Smooth muscle cell (in vitro differentiated cells): Measurements from ENCODE around the gene TMEM272. TPM values are rescaled to one million over a fixed set of nuclear protein-coding genes. Genes with fewer than 3 reads are reported as not detected.

ENCODE experiments used
- DNase-seq: peaks from one replicate; lab custom pipeline; 2025; ENCODE audit not compliant: unreplicated experiment; lab: John Stamatoyannopoulos, UW
- H2AFZ ChIP-seq: fragments of 200-600 bp; sonication (generic); 2 replicates; pipeline ENCODE4 v1.6.0; 2016; ENCODE audit warnings: antibody characterized with exemption, low read depth, mild to moderate bottlenecking
- H3F3A ChIP-seq: fragments of 200-600 bp; sonication (generic); 2 replicates; pipeline ENCODE4 v1.6.0; 2017; ENCODE audit warnings: antibody characterized with exemption, low read depth
- H3K27ac ChIP-seq: fragments of 200-600 bp; sonication (generic); 2 replicates; pipeline ENCODE4 v1.5.1; 2016; ENCODE audit warnings: low read depth, mild to moderate bottlenecking
- H3K27me3 ChIP-seq: fragments of 200-600 bp; sonication (generic); 2 replicates; pipeline ENCODE4 v1.6.1; 2016; ENCODE audit warnings: low read depth, mild to moderate bottlenecking
- H3K36me3 ChIP-seq: fragments of 200-600 bp; sonication (generic); 2 replicates; pipeline ENCODE4 v1.5.1; 2016; ENCODE audit warnings: low read depth
- H3K4me1 ChIP-seq: fragments of 200-600 bp; sonication (generic); 2 replicates; pipeline ENCODE4 v1.5.1; 2016; ENCODE audit warnings: low read depth
- H3K4me2 ChIP-seq: fragments of 200-600 bp; sonication (generic); 2 replicates; pipeline ENCODE4 v1.6.0; 2016; ENCODE audit warnings: mild to moderate bottlenecking
- H3K4me3 ChIP-seq: fragments of 200-600 bp; sonication (generic); 2 replicates; pipeline ENCODE4 v1.5.1; 2016; ENCODE audit warnings: mild to moderate bottlenecking
- H3K79me2 ChIP-seq: fragments of 200-600 bp; sonication (generic); 2 replicates; pipeline ENCODE4 v1.6.0; 2016; ENCODE audit warnings: low read depth, mild to moderate bottlenecking
- H3K9ac ChIP-seq: fragments of 200-600 bp; sonication (generic); 2 replicates; pipeline ENCODE4 v1.6.0; 2016; ENCODE audit warnings: low read depth
- H3K9me3 ChIP-seq: fragments of 200-600 bp; sonication (generic); replicated peaks from 2 replicates; pipeline ENCODE4 v1.5.1; 2016; ENCODE audit warnings: low read depth
- H4K20me1 ChIP-seq: fragments of 200-600 bp; sonication (generic); 2 replicates; pipeline ENCODE4 v1.6.0; 2016; ENCODE audit warnings: low read depth
- WGBS: methylation state at CpG from one replicate; pipeline ENCODE4 v1.1.7; 2016; ENCODE audit warnings: low lambda C conversion rate; 5-methylcytosine and 5-hydroxymethylcytosine counted together
- polyA plus RNA-seq: library from polyadenylated mRNA; unstranded; fragments of >200 nt; fragmentation: Nextera tagmentation; extraction: Ambion mirVana; gene quantifications from 2 replicates; pipeline ENCODE4 v1.2.1, GENCODE V29; 2016
- total RNA-seq: library from RNA; depleted of rRNA; stranded (reverse); fragments of >200 nt; gene quantifications from 2 replicates; pipeline ENCODE4 v1.2.3, GENCODE V29; 2014
- TF ChIP-seq, protein P1 (sequence below): fragments of 200-600 bp; sonication (generic); IDR thresholded peaks from 2 replicates; pipeline ENCODE4 v1.5.1; 2017; ENCODE audit warnings: borderline replicate concordance, mild to moderate bottlenecking, antibody characterized with exemption; ENCODE audit not compliant: insufficient read depth, poor library complexity, severe bottlenecking

The TMEM272 gene
- total and polyA plus RNA-seq, 2 experiments from 2014 or later, result 0.18 to 0.26 TPM

DNA sequence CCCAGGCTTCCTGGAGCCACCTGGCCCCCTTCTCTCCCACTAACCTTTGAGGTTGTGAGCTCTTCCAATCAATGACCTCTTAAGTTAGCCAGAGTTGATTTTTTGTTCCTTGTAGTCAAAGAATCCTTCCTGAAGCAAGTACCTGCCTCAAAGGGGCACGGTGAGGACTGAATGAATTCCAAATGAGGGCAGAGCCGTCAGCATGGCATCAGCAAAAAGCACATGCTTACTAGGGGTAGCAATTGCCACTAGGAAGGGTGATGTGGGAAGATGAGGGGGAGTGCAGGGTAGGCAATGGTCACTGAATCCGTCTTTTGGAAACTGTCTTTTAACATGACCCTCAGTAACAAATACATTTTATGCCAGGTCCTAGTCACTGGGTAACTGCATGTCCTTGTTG, 25.4 kb downstream of the TMEM272 start:
- Histone ChIP-seq H3K4me3 (no peak overlapping the region), H3K27ac (no peak overlapping the region), H3K4me2 (no peak overlapping the region), H3K79me2 (no peaks in the 10 kb centered on the region), H3K9me3 (no peaks in the 10 kb centered on the region), H3K36me3 (no peaks in the 10 kb centered on the region), H2AFZ (no peak overlapping the region), H3K4me1 (no peaks in the 10 kb centered on the region), H3K27me3 (no peaks in the 10 kb centered on the region), H4K20me1 (no peaks in the 10 kb centered on the region), H3F3A (no peaks in the 10 kb centered on the region), H3K9ac (no peak overlapping the region)
- TF ChIP-seq, protein P1, sequence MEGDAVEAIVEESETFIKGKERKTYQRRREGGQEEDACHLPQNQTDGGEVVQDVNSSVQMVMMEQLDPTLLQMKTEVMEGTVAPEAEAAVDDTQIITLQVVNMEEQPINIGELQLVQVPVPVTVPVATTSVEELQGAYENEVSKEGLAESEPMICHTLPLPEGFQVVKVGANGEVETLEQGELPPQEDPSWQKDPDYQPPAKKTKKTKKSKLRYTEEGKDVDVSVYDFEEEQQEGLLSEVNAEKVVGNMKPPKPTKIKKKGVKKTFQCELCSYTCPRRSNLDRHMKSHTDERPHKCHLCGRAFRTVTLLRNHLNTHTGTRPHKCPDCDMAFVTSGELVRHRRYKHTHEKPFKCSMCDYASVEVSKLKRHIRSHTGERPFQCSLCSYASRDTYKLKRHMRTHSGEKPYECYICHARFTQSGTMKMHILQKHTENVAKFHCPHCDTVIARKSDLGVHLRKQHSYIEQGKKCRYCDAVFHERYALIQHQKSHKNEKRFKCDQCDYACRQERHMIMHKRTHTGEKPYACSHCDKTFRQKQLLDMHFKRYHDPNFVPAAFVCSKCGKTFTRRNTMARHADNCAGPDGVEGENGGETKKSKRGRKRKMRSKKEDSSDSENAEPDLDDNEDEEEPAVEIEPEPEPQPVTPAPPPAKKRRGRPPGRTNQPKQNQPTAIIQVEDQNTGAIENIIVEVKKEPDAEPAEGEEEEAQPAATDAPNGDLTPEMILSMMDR, result no peak
- no peak for DNase-seq
- 85% methylated on average over 3 of the region's 3 CpGs for WGBS

DNA sequence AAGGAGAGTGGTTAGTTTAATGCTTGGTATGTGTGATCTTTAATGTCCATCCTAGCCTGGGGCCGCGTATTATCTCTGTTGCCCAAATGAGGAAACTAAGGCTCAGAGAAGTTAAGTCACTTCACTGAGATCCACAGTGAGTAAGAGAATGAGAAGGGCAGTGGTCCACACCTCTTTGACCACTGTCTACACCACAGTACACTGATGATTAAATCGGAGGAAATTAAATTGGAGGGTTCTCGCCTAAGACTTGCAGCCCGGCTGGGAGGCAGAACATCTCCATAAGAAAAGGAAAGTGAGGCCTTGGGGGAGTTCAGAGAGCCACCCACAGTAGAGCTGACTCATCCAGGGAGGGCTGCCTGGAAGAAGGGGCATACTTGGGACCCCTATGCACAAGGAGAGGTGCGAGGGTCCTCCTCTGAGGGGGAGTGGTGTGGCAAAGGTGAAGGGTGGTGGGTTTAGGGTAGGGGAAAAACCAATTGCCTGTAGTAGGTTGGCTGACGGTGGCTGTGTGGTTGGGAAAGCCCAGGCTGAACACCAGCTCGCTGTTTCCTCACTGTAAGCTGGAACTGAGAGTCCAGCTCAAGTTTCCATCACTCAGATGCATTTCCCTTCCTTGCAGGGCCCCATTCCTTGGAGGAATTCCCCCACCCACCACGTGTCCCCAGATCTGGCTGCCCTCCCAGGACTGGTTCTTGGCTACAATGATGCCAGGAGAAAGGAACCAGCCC, 26.0 kb downstream of the TMEM272 start:
- H2AFZ ChIP-seq, result no peak overlapping the region
- no peaks in the 10 kb centered on the region for H3F3A ChIP-seq
- no peaks in the 10 kb centered on the region for H3K79me2 ChIP-seq
- no peaks in the 10 kb centered on the region for H4K20me1 ChIP-seq
- WGBS, result 72% methylated on average over 9 of the region's 9 CpGs
- DNase-seq, result no peak
- no peak overlapping the region for H3K4me2 ChIP-seq
- no peaks in the 10 kb centered on the region for H3K9me3 ChIP-seq
- H3K27me3 ChIP-seq, result no peaks in the 10 kb centered on the region
- H3K4me3 ChIP-seq, result no peak overlapping the region
- no peaks in the 10 kb centered on the region for H3K36me3 ChIP-seq
- no peaks in the 10 kb centered on the region for H3K4me1 ChIP-seq
- H3K27ac ChIP-seq, result no peak overlapping the region
- TF ChIP-seq, protein P1, result no peak
- H3K9ac ChIP-seq, result no peak overlapping the region

DNA sequence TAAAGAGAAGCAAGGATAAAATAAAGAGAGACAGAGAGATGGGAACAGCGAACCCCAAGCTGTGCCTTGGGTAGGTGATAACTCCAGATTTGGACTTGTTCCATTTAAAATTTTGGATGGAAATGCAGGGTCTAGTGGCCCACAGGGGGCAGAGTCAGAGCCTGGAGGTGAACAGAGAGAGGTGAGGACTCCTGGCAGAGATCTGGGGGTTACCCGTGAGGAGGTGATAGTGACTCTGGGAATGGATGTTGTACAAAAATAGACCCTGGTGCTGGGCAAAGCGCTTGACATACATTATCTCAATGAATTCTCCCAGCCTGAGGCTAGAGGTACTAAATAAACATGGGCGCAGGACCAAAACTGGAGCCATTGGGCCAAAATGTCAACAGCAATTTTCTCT, 26.7 kb downstream of the TMEM272 start:
- no peak overlapping the region for H3K9ac ChIP-seq
- no peaks in the 10 kb centered on the region for H3F3A ChIP-seq
- no peaks in the 10 kb centered on the region for H3K27me3 ChIP-seq
- WGBS, result 89% methylated on average over 4 of the region's 4 CpGs
- no peak overlapping the region for H3K4me3 ChIP-seq
- H3K4me1 ChIP-seq, result no peaks in the 10 kb centered on the region
- H2AFZ ChIP-seq, result no peak overlapping the region
- no peak for DNase-seq
- TF ChIP-seq, protein P1, result no peak
- H3K36me3 ChIP-seq, result no peaks in the 10 kb centered on the region
- no peak overlapping the region for H3K27ac ChIP-seq
- H3K79me2 ChIP-seq, result no peaks in the 10 kb centered on the region
- no peak overlapping the region for H3K4me2 ChIP-seq
- H3K9me3 ChIP-seq, result no peaks in the 10 kb centered on the region
- no peaks in the 10 kb centered on the region for H4K20me1 ChIP-seq

DNA sequence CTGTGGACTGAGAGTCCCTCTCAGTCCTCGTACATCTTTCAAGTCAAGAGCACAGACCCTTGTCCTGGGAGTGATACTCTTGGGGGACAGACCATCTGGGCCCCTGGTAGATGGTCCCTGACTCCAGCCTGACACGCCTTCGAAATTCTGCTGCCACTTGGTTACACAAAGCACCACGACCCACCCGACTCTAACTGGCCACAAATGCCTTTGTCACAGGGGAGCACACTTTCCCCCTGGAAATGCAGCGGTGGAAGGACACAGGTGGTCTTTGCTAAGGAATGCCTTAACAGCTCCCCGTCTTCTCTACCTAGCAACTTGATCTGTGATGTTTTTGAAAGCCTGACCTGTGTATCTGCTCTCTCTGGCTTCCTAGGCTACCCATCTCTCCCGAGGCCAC, 27.3 kb downstream of the TMEM272 start:
- H2AFZ ChIP-seq, result no peak overlapping the region
- TF ChIP-seq, protein P1, result no peak
- H3F3A ChIP-seq, result no peaks in the 10 kb centered on the region
- no peaks in the 10 kb centered on the region for H4K20me1 ChIP-seq
- H3K27ac ChIP-seq, result no peak overlapping the region
- H3K4me2 ChIP-seq, result no peak overlapping the region
- H3K4me3 ChIP-seq, result no peak overlapping the region
- no peaks in the 10 kb centered on the region for H3K27me3 ChIP-seq
- H3K36me3 ChIP-seq, result no peaks in the 10 kb centered on the region
- WGBS, result 94% methylated on average over 8 of the region's 8 CpGs
- no peaks in the 10 kb centered on the region for H3K79me2 ChIP-seq
- H3K4me1 ChIP-seq, result no peaks in the 10 kb centered on the region
- no peaks in the 10 kb centered on the region for H3K9me3 ChIP-seq
- no peak overlapping the region for H3K9ac ChIP-seq
- no peak for DNase-seq
